Measurements from ENCODE around the gene BRD1.
"Not testable (repeated sequence)": the region's sequence is repeated elsewhere in the genome, so short reads cannot be mapped to it uniquely, and the experiment has no call there.

BRD1 gene

GRCh38 chr22:49785841-49786471 lies 41.7 kb downstream of the BRD1 start:
- FAIRE-seq (no peak), DNase-seq (ENCODE audit: insufficient read length, low spot score) (no peak)

- no peak for FAIRE-seq
- DNase-seq (ENCODE audit: insufficient read length, low spot score) = no peak
These were observed 42.6 kb downstream of the BRD1 start for GRCh38 chr22:49785046-49785521.

DNA sequence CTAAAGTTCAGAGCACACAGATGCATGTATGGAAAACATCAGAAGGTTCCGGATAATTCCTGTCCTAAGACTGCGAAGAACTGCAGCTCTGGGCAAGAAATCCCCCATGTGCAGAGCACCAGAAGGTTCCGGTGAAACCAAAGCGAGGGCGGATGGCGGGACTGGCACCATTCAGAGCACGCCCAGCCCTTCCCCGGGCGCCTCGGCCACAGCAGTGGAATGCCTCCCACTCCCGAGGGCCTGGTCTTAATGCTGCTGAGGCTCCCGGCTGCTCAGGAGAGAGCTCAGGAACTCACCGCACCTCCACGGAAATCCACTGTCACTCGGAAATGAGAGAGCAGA lies 43.1 kb downstream of the BRD1 start:
- no peak for DNase-seq (ENCODE audit: insufficient read length, low spot score)
- no peak for FAIRE-seq

GRCh38 chr22:49783926-49784629 lies 43.6 kb downstream of the BRD1 start:
- DNase-seq (ENCODE audit: insufficient read length, low spot score) = no peak
- FAIRE-seq = no peak

DNA sequence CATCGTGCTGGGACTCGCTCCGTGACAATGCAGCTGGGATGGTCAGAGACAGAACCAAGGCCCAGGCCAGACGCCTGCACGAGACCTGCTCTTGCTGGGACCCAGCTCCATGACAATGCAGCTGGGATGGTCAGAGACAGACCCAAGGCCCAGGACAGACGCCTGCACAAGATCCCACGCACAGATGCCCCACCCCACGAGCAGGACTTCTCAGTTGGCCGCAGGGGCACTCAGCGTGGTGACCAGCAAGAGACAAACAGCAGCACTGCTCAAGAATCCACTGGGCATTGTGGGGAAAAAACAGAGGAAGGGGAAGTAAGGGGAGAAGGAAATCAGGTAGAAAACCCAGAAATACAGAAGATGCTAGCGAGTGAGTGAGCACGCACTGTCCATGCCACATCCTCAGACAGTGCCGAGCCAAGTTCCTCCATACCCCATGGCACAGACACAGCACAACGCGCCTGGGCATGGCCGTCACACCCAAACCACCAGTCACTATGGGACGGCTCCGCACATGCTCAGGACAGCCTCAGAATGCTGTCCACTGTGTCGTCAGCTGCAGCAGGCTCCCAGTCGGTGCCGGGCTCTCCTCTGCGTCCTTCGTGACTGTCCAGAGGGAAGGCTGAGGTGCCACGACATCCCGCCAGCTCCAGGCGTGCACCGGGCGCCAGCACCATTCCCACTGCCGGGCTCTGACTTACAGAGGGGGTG lies 44.5 kb downstream of the BRD1 start:
- DNase-seq (ENCODE audit: insufficient read length, low spot score) = no peak
- no peak for FAIRE-seq

DNA sequence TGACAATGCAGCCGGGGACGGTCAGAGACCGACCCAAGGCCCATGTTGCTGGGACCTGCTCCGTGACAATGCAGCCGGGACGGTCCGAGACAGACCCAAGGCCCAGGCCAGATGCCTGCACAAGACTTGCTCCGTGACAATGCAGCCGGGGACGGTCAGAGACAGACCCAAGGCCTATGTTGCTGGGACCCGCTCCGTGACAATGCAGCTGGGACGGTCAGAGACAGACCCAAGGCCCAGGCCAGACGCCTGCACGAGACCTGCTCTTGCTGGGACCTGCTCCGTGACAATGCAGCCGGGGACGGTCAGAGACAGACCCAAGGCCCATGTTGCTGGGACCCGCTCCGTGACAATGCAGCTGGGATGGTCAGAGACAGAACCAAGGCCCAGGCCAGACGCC lies 45.8 kb downstream of the BRD1 start:
- DNase-seq (ENCODE audit: insufficient read length, low spot score); FAIRE-seq: not testable (repeated sequence)

GRCh38 chr22:49781289-49781782 lies 46.3 kb downstream of the BRD1 start:
- no peak for FAIRE-seq
- DNase-seq (ENCODE audit: insufficient read length, low spot score) = no peak

DNA sequence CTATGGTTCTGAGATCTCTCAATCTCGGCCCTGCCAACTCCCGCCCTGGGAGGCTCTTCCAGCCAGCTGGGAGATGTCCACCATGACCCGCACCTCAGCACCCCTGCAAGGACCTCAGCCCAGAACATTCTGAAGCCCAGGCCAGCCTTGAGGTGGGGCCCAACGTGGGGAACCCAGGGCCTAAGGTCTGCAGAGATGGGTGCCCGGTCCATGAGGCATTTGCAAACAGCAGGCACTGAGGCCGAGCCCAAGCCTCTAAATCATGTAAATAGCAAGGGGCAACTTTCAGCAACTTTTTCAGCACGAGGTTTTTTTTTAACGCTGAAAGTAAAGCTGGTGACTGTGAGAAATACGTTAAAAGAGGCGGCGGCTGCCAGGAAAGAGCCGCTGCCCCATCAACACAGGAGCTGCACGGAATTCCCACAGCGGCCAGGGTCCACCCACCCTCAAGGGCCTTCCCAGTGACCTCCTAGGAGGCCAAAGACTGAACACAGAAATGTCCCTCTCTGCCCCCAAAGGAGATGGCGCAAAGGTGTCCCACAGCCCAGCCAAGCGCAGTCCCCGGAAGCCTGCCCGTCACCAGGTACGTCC lies 46.9 kb downstream of the BRD1 start:
- no peak for DNase-seq (ENCODE audit: insufficient read length, low spot score)
- no peak for FAIRE-seq

DNA sequence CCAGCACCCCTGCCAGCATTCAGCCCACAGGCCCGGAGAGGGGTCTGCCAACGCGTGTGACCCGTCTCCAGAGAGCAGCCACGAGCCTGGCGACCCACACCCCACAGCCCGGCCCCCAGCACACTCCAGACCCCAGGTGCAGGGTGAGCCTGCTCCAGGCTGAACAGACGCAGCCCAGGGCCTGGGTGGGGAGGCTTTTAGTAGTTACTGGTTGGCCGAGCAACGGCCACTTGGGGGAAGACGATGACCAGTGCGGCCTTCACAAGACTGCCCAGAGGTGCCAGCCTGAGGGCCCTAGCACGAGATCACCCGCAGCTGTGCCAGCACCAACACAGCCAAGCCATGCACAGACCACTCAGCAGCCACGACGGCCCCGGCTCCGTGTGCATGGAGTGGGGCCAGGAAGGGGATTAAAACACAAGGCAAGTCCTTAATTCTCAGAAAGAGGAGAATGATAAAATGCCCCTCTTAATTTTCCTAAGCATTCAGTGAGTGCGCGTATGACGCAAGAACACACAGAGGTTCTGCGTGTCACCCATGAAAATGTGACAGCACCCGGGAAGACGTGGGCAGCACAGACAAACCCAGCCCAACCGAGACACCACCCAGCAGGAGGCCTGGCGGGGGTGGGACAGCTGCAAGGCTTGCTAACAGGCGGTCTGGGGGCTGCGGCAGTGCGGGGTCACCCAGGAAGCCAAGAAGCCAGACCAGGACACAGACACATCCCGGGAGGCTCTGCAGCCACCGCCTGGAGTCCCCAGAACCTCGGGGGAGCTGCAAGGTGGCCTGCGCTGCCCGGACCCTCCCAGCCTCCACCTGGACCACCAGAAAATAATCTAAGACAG lies 47.6 kb downstream of the BRD1 start:
- DNase-seq (ENCODE audit: insufficient read length, low spot score) = no peak
- FAIRE-seq = no peak

- no peak for FAIRE-seq
- no peak for DNase-seq (ENCODE audit: insufficient read length, low spot score)
These were observed 48.5 kb downstream of the BRD1 start for GRCh38 chr22:49779211-49779610.

GRCh38 chr22:49777569-49778249 lies 50.0 kb downstream of the BRD1 start:
- DNase-seq (ENCODE audit: insufficient read length, low spot score) = no peak
- FAIRE-seq = no peak

- no peak for FAIRE-seq
These were observed 50.8 kb downstream of the BRD1 start for GRCh38 chr22:49776891-49777290.

GRCh38 chr22:49775867-49776511 lies 51.7 kb downstream of the BRD1 start:
- FAIRE-seq (no peak), DNase-seq (ENCODE audit: insufficient read length, low spot score) (no peak)

More at GRCh38 chr22:49776891-49777290, 50.8 kb downstream of the BRD1 start:
- DNase-seq (ENCODE audit: insufficient read length, low spot score) = no peak

GRCh38 chr22:49775191-49775866 lies 52.3 kb downstream of the BRD1 start:
- DNase-seq (ENCODE audit: insufficient read length, low spot score) (no peak), FAIRE-seq (no peak)

GRCh38 chr22:49774499-49775151 lies 53.0 kb downstream of the BRD1 start:
- DNase-seq (ENCODE audit: insufficient read length, low spot score) (no peak), FAIRE-seq (no peak)

DNA sequence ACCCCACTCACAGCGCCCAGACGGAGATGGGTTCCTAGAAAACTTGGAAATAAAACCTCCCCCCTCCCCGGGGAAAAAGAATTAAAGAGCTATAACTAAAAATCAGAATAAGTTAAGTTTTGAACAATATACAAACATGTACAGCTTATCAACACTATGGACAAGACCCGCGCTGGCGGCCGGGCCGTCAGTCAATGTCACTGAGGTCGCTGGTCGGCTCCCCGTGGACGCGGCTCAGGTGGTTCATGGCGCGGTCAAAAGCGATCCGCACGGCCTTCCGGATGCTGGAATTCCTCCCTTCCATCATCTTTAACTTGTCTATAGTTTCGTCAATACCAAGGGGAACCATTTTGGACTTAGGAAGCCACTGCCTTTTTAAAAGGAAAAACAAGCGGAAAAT lies 53.6 kb downstream of the BRD1 start:
- no peak for DNase-seq (ENCODE audit: insufficient read length, low spot score)
- FAIRE-seq = no peak

DNA sequence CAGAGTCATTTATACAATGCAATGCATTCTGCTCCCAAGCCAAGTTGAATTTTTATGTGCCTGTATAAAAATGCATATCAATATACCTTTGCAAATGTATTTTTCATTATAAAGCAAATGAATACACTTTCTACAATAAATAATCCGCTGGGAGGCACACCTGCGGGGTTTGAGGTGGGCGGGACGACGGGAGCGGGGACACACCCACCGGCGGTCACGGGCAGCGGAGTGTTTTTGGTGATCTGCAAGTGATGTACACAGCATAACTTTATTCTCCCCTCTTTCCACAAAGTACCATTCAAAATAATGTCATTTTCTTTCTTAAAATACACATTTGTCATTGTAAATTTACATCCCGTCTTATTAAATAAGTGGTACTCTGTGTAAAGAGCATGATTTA lies 54.1 kb downstream of the BRD1 start:
- FAIRE-seq = no peak
- no peak for DNase-seq (ENCODE audit: insufficient read length, low spot score)

DNA sequence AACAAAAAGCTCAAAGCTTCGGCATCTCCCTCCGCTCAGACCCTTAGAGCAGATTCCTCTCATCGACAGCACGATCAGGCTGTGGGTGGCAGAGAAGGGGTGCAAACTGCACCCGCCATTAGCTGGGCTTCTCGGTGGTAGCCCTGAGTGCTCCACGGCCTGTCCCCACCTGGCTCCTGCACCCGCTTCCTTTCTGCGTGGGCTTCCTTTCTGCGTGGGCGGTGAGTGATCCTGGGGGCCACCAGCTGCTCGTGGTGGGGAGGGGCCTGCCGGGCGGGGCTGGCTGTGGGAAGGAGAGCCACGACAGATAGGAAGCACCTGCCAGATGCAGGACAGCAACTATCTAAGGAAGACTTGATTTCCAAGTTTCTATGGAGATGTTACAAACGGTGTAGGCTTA lies 55.0 kb downstream of the BRD1 start:
- FAIRE-seq = no peak

More for the DNA sequence above, 55.0 kb downstream of the BRD1 start:
- no peak for DNase-seq (ENCODE audit: insufficient read length, low spot score)
